Activated B cell treated with CpG ODN at 0.5 μM for 24 hours (primary cell): ENCODE measurements around the gene MEIKIN. TPM values are rescaled to one million over a fixed set of nuclear protein-coding genes. Genes with fewer than 3 reads are reported as not detected.

Experiments
- ATAC-seq: fragments of 200-7000 bp; cut with Tn5 transposase; one replicate; pipeline ENCODE4 v1.10.0; 2021; ENCODE audit warnings: low read depth, mild to moderate bottlenecking, moderate library complexity
- CTCF ChIA-PET: fragments of 350-600 bp; sonication (Branson Sonifier 250); formaldehyde crosslinking; loops from one replicate; lab custom pipeline; 2021; ENCODE audit warnings: antibody characterized with exemption; lab: Charles Lee
- POLR2A ChIA-PET: fragments of 350-600 bp; sonication (Branson Sonifier 250); formaldehyde crosslinking; loops from one replicate; lab custom pipeline; 2021; ENCODE audit warnings: antibody characterized with exemption; lab: Charles Lee
- DNase-seq: peaks from one replicate; pipeline ENCODE4 v3.0.0; 2022
- H3K27ac Mint-ChIP-seq: one replicate; pipeline ENCODE4 v1.8.0; 2020; ENCODE audit warnings: mixed read lengths
- H3K27me3 Mint-ChIP-seq: one replicate; pipeline ENCODE4 v1.8.0; 2021; ENCODE audit warnings: mixed read lengths
- H3K36me3 Mint-ChIP-seq: one replicate; pipeline ENCODE4 v1.8.0; 2021; ENCODE audit warnings: low read depth, mixed read lengths
- H3K4me1 Mint-ChIP-seq: one replicate; pipeline ENCODE4 v1.8.0; 2021; ENCODE audit warnings: mixed read lengths
- H3K4me3 Mint-ChIP-seq: one replicate; pipeline ENCODE4 v1.8.0; 2020; ENCODE audit warnings: mild to moderate bottlenecking, mixed read lengths
- H3K9me3 Mint-ChIP-seq: one replicate; pipeline ENCODE4 v1.8.0; 2020; ENCODE audit warnings: mixed read lengths
- CTCF ChIP-seq: fragments of 200-600 bp; IDR thresholded peaks from one replicate; pipeline ENCODE4 v1.8.0; 2022; ENCODE audit warnings: antibody characterized with exemption, mild to moderate bottlenecking
- intact Hi-C: fragments of 100-400 bp; cut with micrococcal nuclease; formaldehyde crosslinking; loops from one replicate; pipeline ENCODE4 v1.15.1; 2024
- total RNA-seq: library from RNA; stranded (reverse); gene quantifications from 2 replicates; pipeline ENCODE4 v1.2.3, GENCODE V29; 2022

The MEIKIN gene
- total RNA-seq, 1 donor from 2014 or later, result not detected

GRCh38 chr5:131977212-131977604 lies 31.7 kb upstream of the MEIKIN start:
- H3K4me1 Mint-ChIP-seq, result no peaks in the 10 kb centered on the region
- no peak for TF ChIP-seq CTCF

GRCh38 chr5:131976414-131977211 lies 31.1 kb upstream of the MEIKIN start:
- intact Hi-C loops, result no loop called here
- Mint-ChIP-seq H3K9me3 (no peaks in the 10 kb centered on the region), H3K4me3 (no peak overlapping the region), H3K4me1 (no peaks in the 10 kb centered on the region), H3K27ac (no peak overlapping the region), H3K36me3 (no peaks in the 10 kb centered on the region), H3K27me3 (peaks cover 5% of the 10 kb centered on the region)
- TF ChIP-seq CTCF, result no peak
- CTCF ChIA-PET, result no interaction called here
- no peak for ATAC-seq
- DNase-seq, result no peak
- POLR2A ChIA-PET, result no interaction called here

More at GRCh38 chr5:131977212-131977604, 31.7 kb upstream of the MEIKIN start:
- no peak for ATAC-seq
- ChIA-PET POLR2A (no interaction called here), CTCF (no interaction called here)
- Mint-ChIP-seq H3K27me3 (peaks cover 5% of the 10 kb centered on the region), H3K4me3 (no peak overlapping the region), H3K36me3 (no peaks in the 10 kb centered on the region), H3K9me3 (no peaks in the 10 kb centered on the region), H3K27ac (no peak overlapping the region)
- DNase-seq, result no peak
- intact Hi-C loops, result no loop called here

- H3K27ac Mint-ChIP-seq, result no peak overlapping the region
- no peaks in the 10 kb centered on the region for H3K4me1 Mint-ChIP-seq
- intact Hi-C loops, result no loop called here
- H3K27me3 Mint-ChIP-seq, result peaks cover 2% of the 10 kb centered on the region
- ATAC-seq (no peak), DNase-seq (no peak)
- CTCF ChIA-PET, result no interaction called here
- no peaks in the 10 kb centered on the region for H3K36me3 Mint-ChIP-seq
- no peak overlapping the region for H3K4me3 Mint-ChIP-seq
- H3K9me3 Mint-ChIP-seq, result no peaks in the 10 kb centered on the region
- no peak for TF ChIP-seq CTCF
- POLR2A ChIA-PET, result no interaction called here
Observed at GRCh38 chr5:131974956-131975726, 29.7 kb upstream of the MEIKIN start.

- DNase-seq (no peak), ATAC-seq (no peak)
- intact Hi-C loops, result no loop called here
- no peaks in the 10 kb centered on the region for H3K36me3 Mint-ChIP-seq
- H3K4me1 Mint-ChIP-seq, result no peaks in the 10 kb centered on the region
- POLR2A ChIA-PET, result no interaction called here
- no peak overlapping the region for H3K4me3 Mint-ChIP-seq
- CTCF ChIA-PET, result no interaction called here
- H3K9me3 Mint-ChIP-seq, result no peaks in the 10 kb centered on the region
- no peak for TF ChIP-seq CTCF
- peaks cover 2% of the 10 kb centered on the region for H3K27me3 Mint-ChIP-seq
- H3K27ac Mint-ChIP-seq, result no peak overlapping the region
Observed at GRCh38 chr5:131974622-131974955, 29.1 kb upstream of the MEIKIN start.

GRCh38 chr5:131974016-131974415 lies 28.6 kb upstream of the MEIKIN start:
- Mint-ChIP-seq H3K9me3 (no peaks in the 10 kb centered on the region), H3K36me3 (no peaks in the 10 kb centered on the region), H3K27ac (no peak overlapping the region), H3K27me3 (peaks cover 2% of the 10 kb centered on the region), H3K4me1 (no peaks in the 10 kb centered on the region), H3K4me3 (no peak overlapping the region)
- ATAC-seq (no peak), DNase-seq (no peak)
- no peak for TF ChIP-seq CTCF
- intact Hi-C loops, result no loop called here
- ChIA-PET CTCF (no interaction called here), POLR2A (no interaction called here)
